DMS79 (cell line): Measurements from ENCODE around the gene TTC13.

Experiments
- DNase-seq: peaks from one replicate; lab custom pipeline; 2025; lab: John Stamatoyannopoulos, UW

TTC13 gene

GRCh38 chr1:230948903-230949302 is 29.8 kb downstream of the TTC13 start:
- DNase-seq: no peak

DNA sequence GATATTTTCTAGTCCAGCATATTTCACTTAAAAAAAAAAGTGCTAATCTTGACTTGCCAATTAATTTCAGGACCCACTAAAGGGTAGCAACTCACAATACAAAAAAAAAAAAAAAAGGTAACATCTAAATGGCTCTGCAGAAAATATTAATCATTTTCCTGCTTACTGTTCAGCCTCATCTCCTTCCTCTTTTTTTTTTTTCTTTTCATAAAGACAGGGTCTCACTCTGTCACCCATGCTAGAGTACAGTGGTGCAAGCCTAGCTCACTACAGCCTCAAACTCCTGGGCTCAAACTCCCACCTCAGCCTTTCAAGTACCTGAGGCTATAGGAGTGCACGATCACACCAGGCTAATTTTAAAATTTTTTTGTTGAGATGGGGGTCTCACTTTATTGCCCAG is 30.4 kb downstream of the TTC13 start:
- DNase-seq: no peak

GRCh38 chr1:230943048-230943593 is 35.5 kb downstream of the TTC13 start:
- DNase-seq: no peak

GRCh38 chr1:230940848-230941247 is 37.8 kb downstream of the TTC13 start:
- DNase-seq: no peak

DNA sequence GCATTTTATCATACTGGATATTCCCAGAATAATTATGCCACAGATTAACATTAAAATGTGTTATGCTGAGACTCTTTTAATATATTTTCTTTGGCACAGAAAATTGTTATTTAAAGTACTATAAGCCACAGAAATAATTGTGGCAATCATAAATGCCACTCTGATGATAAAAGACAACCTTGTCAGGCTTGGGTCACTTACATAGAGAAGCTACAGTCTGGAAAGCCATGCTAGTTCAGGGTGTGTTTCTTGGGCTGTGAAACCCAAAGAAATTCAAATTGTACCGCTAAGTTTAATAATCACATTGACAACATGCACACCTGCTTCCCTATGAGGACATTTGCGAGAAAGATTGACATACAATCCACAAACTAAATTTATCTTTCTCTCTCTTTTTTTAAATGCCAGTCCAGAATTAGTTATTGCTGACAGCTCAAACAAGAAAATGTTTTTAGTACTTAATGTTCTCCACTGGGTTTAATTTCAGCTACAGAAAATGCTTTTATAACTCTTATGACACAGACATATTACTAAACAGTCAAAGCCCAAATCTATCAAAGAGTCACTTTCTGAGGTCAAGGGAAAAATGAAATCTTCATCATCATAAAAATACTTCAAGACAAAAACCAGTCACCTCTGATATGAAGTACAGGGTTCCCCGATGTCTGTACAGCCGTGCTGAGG is 38.7 kb downstream of the TTC13 start:
- DNase-seq: no peak

DNA sequence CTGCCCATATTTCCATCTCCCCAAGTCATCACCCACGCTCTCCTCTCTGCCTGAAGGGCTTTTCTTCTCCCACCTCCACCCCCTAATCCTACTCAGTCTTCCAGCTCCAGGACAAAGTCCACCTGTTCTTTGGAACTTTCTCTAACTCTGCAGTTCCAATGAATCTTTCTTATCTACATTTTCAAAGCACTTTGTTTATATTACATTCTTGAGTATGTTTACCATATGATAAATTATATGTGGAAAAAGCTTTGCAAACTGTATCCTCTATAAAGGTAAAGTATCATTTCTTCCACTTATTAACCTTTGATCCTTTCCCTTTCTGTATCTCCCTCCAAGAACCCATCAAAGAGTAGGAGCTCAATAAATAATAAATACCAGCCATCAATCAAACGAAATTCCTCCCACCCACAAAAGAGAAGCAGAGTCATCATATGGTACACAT is 39.7 kb downstream of the TTC13 start:
- DNase-seq: no peak

DNA sequence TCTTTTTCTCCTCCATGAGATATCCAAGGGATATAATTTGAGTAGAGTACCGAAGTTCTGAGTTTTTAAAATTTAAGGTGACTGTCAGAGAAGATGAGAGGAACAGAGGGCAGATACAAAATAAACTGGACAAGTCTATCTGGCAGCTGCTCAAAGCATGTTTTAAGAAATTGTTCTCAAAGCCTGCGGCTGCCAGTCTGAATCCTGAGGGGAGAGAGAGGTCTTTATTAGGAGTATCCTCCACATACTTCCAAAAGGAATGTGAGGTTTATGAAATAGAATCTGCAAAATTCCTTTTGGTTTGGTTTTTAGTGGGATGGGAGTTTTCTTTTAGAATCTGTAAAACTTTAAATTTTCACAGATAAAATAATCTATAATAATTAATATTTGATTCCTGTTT is 41.3 kb downstream of the TTC13 start:
- DNase-seq: no peak

GRCh38 chr1:230936475-230936874 is 42.2 kb downstream of the TTC13 start:
- no peak for DNase-seq

DNA sequence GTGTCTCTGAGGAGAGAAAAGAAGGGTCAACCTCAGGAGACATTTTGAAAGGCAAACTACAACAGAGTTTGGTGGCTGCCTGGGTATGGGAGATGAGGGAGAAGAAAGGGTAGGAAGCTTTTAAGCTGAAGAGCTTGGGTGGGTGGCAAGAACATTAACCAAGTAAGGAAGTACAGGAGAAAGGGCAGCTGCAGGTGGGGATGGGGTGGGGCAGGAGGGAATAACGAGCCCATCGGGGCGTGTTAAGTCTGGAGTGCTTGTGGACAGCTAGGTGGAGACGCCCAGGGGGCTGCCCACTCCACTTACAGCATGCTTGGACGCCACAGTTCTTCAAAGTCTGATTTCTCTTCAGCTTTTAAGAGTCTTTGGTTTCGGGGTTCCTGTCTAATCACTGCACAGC is 42.8 kb downstream of the TTC13 start:
- DNase-seq: no peak

DNA sequence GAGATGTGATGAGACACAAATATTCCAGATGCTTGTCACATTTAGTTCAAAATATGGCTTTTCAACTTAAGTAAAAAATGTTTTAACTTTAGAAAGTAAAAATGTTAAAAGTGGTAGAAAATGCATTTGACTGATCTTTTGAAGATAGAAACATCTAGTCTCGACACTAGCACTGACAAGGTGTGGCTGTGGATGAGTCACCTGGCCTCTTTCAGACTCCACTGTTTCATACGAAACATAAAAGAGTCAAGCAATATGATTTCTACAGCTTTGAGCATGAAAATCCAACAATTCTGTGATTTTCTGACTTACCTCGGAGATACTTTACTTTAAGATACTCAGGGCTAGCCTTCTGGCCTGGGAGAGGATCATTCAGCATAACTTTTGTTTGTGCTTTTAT is 47.7 kb downstream of the TTC13 start:
- DNase-seq: no peak

- no peak for DNase-seq
Measured at GRCh38 chr1:230926182-230926581, 52.5 kb downstream of the TTC13 start.

GRCh38 chr1:230925608-230926007 is 53.1 kb downstream of the TTC13 start:
- no peak for DNase-seq

GRCh38 chr1:230923176-230923575 is 55.5 kb downstream of the TTC13 start:
- DNase-seq: no peak

- no peak for DNase-seq
Measured at GRCh38 chr1:230922620-230923019, 56.0 kb downstream of the TTC13 start.

DNA sequence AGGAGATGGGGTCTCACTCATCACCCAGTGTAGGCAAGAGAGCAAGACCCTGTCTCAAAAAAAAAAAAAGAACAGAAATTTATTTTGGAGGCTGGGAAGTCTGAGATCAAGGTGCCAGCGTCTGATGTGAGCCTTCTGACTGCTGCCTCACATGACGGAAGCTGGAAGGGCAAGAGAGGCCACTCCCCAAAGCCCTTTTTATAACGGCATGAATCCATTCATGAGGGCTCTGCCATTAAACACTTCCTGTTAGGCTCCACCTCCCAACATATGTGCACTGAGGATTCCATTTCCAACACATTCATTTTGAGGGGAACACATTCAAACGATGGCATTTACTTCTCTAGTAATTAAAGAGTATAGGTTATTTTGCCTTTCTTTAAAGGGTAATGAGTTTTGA is 59.5 kb downstream of the TTC13 start:
- DNase-seq: no peak

DNA sequence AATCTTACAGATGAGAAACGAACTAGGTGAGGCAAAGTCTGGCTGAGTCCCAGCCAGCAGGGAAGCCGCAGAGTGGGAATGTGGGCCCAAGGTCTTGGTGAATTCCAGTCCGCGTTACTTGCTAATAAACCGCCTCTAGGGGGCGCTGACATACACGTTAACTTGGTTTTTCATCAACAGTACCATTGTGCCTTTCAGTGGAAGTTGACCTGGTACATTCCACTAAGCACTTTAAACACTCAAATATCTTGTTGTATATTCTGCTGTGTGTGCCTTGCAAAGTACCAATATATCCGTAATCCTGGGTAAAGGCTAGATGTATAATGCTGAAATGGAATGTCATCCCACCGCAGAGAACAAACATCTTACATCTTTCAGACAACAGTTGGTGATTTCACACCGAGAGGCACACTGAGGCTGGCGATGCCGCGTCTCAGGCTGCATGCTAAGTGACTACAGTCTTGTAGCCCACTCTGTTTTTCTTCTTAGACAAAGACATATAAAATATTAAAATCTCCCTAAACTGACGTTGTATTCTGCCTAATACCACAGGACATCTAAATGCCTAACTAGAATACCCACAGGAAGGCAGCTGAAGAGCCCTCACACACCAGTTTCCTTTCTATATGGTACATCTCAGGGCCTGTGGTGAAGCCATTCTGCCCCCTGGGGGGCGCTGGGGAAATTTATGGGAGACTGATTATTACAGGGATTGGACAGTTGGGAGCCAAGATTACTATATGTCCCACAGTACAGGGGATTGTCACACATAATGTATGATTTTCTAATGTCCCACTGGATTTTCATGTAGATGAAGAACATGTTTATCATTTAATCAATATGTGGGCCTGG is 61.2 kb downstream of the TTC13 start:
- peak; percentile 5 for DNase-seq

DNA sequence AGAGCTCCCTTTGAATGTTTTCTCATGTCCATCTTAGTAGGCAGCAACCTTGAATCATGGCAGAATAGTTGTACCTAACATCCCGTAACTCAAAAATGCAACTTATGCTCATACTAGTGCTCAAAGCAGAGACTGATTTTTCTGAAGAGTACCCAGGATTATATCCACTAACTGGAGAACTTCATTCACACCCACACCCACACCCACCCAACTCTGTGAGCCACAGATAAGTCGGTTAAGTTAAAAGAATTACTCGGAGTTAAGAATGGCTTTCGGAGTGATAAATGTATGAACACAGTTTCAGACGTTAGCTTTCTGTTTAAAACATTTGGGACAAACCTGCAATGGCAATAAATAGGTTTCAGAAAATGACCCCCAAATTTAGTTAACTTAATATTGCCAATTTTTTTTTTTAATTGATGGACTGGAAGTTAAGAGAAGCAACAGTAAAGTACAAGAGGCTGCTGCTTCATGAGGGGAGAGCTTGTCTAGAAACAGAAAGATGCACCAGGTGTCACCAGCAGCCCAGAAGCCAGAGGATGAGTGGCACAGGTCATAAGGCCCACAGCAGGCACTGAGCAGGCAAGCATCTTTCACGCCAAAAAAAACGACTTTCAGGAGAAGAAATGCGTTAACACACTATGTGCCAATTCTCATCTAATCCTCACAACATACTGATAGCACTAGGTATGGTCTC is 61.9 kb downstream of the TTC13 start:
- DNase-seq: no peak

DNA sequence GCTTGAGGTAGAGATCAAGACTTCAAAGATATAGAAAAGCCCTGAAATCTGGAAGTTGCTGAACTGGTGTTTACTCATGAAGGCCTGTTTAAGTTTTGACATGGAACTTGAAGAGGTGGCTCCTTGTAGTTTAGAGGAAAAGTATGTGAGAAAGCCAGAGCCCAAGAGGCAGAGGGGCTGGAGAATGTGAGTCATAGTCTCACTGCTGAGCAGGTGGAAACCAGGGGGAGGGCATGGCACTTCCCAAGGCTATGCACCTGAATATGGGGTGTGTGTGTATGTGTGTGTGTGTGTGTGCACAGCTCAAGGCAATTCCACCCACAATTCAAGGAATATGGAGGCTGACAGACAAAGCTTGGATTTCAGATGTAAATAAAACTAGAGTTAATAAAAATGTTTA is 63.6 kb downstream of the TTC13 start:
- DNase-seq: no peak

- DNase-seq: no peak
Measured at GRCh38 chr1:230913496-230913895, 65.2 kb downstream of the TTC13 start.

DNA sequence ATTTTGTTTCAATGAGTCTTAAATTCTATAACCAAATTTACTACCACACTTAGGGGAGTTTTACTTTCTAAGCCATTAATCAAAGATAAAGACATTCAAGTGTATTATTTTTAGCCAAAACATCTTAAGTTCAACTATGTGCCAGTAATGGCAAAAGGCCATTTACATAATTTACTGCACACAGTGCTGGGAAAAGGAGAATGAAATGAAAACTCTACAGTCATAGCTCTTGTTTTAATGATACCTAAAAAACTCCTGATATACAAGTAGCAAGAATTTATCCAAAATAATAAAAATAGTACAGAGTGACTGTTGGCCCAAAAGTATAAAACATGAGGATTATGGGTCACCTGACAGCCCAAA is 67.9 kb downstream of the TTC13 start:
- DNase-seq: no peak

- DNase-seq: no peak
Measured at GRCh38 chr1:230909974-230910754, 68.5 kb downstream of the TTC13 start.
